PC-9 (cell line): ENCODE measurements around the gene ACKR2. TPM values are rescaled to one million over a fixed set of nuclear protein-coding genes. Genes with fewer than 3 reads are reported as not detected.
"Not testable (repeated sequence)": the region's sequence is repeated elsewhere in the genome, so short reads cannot be mapped to it uniquely, and the experiment has no call there.

Experiments used
- BruUV-seq: library from RNA; stranded (reverse); fragments of 400-500 nt; replicated peaks from 2 replicates; lab custom pipeline; 2021; lab: Mats Ljungman, UMichigan
- CTCF ChIA-PET: fragments of 300-600 bp; sonication (Branson Sonifier 250); formaldehyde crosslinking; loops from one replicate; lab custom pipeline; 2022; ENCODE audit warnings: antibody characterized with exemption; lab: Charles Lee
- POLR2A ChIA-PET: fragments of 300-600 bp; sonication (Branson Sonifier 250); formaldehyde crosslinking; loops from one replicate; lab custom pipeline; 2022; ENCODE audit warnings: antibody characterized with exemption; ENCODE audit not compliant: unreplicated experiment; lab: Charles Lee
- DNase-seq, 2 experiments: peaks; one replicate each; pipeline versions ENCODE4 v3.0.0 to v3.0.0-alpha.2; 2015 to 2022; ENCODE audit warnings: mixed read lengths in 1 of 2
- H2AFZ ChIP-seq: fragments of 200-600 bp; sonication (generic); 2 replicates; pipeline ENCODE4 v1.8.1; 2017; ENCODE audit warnings: antibody characterized with exemption
- H3F3A ChIP-seq: fragments of 200-600 bp; sonication (generic); 2 replicates; pipeline ENCODE4 v1.8.1; 2017; ENCODE audit warnings: antibody characterized with exemption, mild to moderate bottlenecking, low read depth; ENCODE audit not compliant: insufficient read depth
- H3K27ac ChIP-seq: fragments of 200-600 bp; sonication (generic); 2 replicates; pipeline ENCODE4 v1.6.1; 2016; ENCODE audit warnings: mixed run types
- H3K27me3 ChIP-seq: fragments of 200-600 bp; sonication (generic); 2 replicates; pipeline ENCODE4 v1.6.1; 2016; ENCODE audit warnings: low read depth, mixed run types; ENCODE audit not compliant: insufficient read depth
- H3K36me3 ChIP-seq: fragments of 200-600 bp; sonication (generic); 2 replicates; pipeline ENCODE4 v1.6.1; 2016; ENCODE audit warnings: low read depth, mixed run types
- H3K4me1 ChIP-seq: fragments of 200-600 bp; sonication (generic); replicated peaks from 2 replicates; pipeline ENCODE4 v1.6.1; 2016; ENCODE audit warnings: mixed run types; ENCODE audit not compliant: insufficient read depth
- H3K4me2 ChIP-seq: fragments of 200-600 bp; sonication (generic); 2 replicates; pipeline ENCODE4 v1.6.1; 2017; ENCODE audit warnings: mixed run types
- H3K4me3 ChIP-seq: fragments of 200-600 bp; sonication (generic); 2 replicates; pipeline ENCODE4 v1.6.1; 2016; ENCODE audit warnings: mixed run types
- H3K79me2 ChIP-seq: fragments of 200-600 bp; sonication (generic); 2 replicates; pipeline ENCODE4 v1.6.1; 2017; ENCODE audit warnings: low read depth, mixed run types
- H3K9me2 ChIP-seq: fragments of 200-600 bp; sonication (generic); 2 replicates; pipeline ENCODE4 v1.8.1; 2017; ENCODE audit warnings: mild to moderate bottlenecking; ENCODE audit not compliant: insufficient read depth
- H3K9me3 ChIP-seq: fragments of 200-600 bp; sonication (generic); 2 replicates; pipeline ENCODE4 v1.8.1; 2016; ENCODE audit warnings: low read depth; ENCODE audit not compliant: insufficient read depth
- H4K20me1 ChIP-seq: fragments of 200-600 bp; sonication (generic); 2 replicates; pipeline ENCODE4 v1.8.1; 2017; ENCODE audit not compliant: insufficient read depth
- EZH2 ChIP-seq: fragments of 200-600 bp; sonication (generic); IDR thresholded peaks from 2 replicates; pipeline ENCODE4 v1.8.0; 2017; ENCODE audit warnings: antibody characterized with exemption, low read depth
- intact Hi-C: fragments of 100-400 bp; cut with micrococcal nuclease; formaldehyde crosslinking; loops from one replicate; pipeline ENCODE4 v1.10.0; 2022; ENCODE audit not compliant: unreplicated experiment
- total RNA-seq: library from RNA; stranded (reverse); gene quantifications from 2 replicates; pipeline ENCODE4 v1.2.3, GENCODE V29; 2021
- TF ChIP-seq, protein P1 (sequence below): fragments of 200-600 bp; sonication (generic); conservative IDR thresholded peaks from 2 replicates; pipeline ENCODE4 v1.6.1; 2017; ENCODE audit warnings: mixed run types, antibody characterized with exemption, mild to moderate bottlenecking, moderate library complexity

The ACKR2 gene
- total RNA-seq, 1 experiment from 2014 or later, result 2.9 TPM

DNA sequence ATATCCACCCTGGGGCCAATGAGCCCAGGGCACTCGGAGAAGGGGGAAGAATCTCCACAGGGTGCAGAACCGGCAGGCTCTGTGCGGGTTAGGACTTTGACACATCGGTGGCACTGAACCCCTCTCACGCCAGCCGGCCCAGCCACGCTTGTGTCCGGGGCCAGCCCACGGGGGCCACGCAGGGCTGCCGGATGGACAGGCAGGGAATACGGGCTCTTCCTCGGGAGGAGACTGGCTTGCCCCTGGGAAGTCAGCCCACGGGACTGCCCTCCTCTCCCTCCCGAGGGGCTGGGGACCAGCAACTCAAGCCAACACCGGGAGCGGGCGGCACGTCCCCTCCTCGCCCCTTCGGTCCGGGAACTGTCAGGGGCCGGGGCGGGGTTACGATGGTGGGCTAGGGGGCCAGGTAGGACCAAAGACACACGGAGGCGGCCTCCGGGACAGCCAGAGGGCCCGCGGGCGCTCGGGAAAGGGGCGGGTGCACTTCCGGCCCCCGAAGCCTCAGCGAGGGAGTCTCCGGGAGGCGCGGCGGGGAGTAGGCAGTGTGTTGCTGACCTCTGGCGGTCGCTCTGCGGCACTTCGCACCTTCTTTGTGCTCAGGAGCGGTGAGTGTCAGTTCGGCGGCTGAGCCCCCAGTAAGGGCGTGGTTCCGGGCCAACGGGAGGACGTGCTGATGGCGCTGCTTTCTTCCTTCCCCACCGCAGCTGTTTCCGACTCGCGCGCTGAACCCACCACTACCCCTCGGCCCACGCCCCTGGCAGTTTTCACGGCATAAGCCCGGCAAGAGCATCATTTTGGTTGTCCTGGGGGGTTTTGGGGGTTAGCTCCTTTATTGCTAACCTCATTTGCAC lies 71.6 kb downstream of the ACKR2 start:
- Histone ChIP-seq H3K27ac (no peak overlapping the region), H3K4me3 (peak overlapping the region; percentile 32; the same call in 1 of the 2 replicates), H3F3A (no peaks in the 10 kb centered on the region; the same call in 1 of the 2 replicates), H3K27me3 (no peaks in the 10 kb centered on the region), H3K9me3 (no peaks in the 10 kb centered on the region), H2AFZ (0 out of 2 replicates have a peak overlapping the region, but pooled peaks have one; percentile 48), H3K9me2 (no peaks in the 10 kb centered on the region), H4K20me1 (no peaks in the 10 kb centered on the region), H3K79me2 (no peaks in the 10 kb centered on the region), H3K4me1 (peaks cover 4% of the 10 kb centered on the region; the same call in 1 of the 2 replicates), H3K36me3 (no peaks in the 10 kb centered on the region), H3K4me2 (peak overlapping the region; percentile 68)
- intact Hi-C loops, result loop anchor here (1.0 to 5.0 kb wide), 3 partner anchors 49 to 649 kb away; no protein-coding TSS in a partner anchor
- TF ChIP-seq, protein P1, sequence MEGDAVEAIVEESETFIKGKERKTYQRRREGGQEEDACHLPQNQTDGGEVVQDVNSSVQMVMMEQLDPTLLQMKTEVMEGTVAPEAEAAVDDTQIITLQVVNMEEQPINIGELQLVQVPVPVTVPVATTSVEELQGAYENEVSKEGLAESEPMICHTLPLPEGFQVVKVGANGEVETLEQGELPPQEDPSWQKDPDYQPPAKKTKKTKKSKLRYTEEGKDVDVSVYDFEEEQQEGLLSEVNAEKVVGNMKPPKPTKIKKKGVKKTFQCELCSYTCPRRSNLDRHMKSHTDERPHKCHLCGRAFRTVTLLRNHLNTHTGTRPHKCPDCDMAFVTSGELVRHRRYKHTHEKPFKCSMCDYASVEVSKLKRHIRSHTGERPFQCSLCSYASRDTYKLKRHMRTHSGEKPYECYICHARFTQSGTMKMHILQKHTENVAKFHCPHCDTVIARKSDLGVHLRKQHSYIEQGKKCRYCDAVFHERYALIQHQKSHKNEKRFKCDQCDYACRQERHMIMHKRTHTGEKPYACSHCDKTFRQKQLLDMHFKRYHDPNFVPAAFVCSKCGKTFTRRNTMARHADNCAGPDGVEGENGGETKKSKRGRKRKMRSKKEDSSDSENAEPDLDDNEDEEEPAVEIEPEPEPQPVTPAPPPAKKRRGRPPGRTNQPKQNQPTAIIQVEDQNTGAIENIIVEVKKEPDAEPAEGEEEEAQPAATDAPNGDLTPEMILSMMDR, result peak; percentile 75
- no peak for TF ChIP-seq EZH2
- POLR2A ChIA-PET, result no interaction called here
- DNase-seq, result peak; percentile 47 to 69
- BruUV-seq, result no TSS peak
- CTCF ChIA-PET, result interaction anchor here (0.8 kb wide), 1 partner anchor 52 kb away, joined by 3 read pairs; no protein-coding TSS in a partner anchor

DNA sequence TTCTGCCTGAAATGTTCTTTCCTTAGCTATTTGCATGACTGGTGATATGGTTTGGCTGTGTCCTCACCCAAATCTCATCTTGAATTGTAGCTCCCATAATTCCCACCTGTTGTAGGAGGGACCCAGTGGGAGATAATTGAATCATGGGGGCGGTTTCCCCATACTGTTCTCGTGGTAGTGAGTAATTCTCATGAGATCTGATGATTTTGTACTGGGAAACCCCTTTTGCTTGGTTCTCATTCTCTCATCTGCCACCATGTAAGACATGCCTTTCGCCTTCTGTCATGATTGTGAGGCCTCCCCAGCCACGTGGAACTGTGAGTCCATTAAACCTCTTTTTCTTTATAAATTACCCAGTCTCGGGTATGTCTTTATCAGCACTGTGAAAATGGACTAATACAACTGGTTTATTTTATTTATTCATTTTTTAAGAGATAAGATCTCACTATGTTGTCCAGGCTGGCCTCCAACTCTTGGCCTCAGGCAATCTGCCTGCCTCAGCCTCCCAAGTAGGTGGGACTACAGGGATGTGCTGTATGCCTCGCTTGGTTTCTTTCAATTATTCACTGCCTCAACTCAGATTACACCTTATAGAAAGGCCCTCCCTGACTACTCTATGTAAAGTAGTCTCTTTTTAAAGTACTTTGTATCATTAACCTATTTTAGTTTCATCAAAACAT lies 74.1 kb downstream of the ACKR2 start:
- DNase-seq, BruUV-seq, H3K4me3 ChIP-seq, CTCF ChIA-PET, H3K4me1 ChIP-seq, H3K79me2 ChIP-seq, H3K27ac ChIP-seq, H3K9me3 ChIP-seq, H3K4me2 ChIP-seq, POLR2A ChIA-PET, H3K27me3 ChIP-seq, H3K36me3 ChIP-seq, H4K20me1 ChIP-seq, H3K9me2 ChIP-seq, H2AFZ ChIP-seq, H3F3A ChIP-seq: not testable (repeated sequence)
- intact Hi-C loops, result loop anchor here (5.0 kb wide), 2 partner anchors 51 to 651 kb away; no protein-coding TSS in a partner anchor

DNA sequence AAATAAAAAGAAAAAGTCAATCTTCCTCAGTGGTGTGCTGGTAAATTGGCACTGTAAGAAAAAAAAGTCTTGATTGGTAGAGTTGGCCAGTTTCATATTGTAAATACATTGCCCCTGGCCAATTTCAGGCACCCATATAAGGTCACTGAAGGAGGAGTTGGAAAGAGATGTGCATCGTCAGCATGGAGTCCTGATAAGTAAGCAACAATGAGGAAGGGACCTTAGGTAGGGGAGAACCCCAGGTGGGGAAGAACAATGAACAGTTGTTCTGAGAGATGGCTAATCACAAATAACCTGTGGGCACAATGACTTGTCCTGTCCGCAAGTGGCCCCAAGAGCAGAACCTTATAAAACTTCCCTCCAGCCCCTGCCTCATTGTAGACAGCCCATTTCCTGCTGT lies 75.1 kb downstream of the ACKR2 start:
- H3K27ac ChIP-seq, result no peak overlapping the region
- intact Hi-C loops, result loop anchor here (5.0 kb wide), 2 partner anchors 52 to 652 kb away; no protein-coding TSS in a partner anchor
- BruUV-seq, result no TSS peak

More for the DNA sequence above, 75.1 kb downstream of the ACKR2 start:
- TF ChIP-seq EZH2, result no peak
- TF ChIP-seq, protein P1, result no peak
- Histone ChIP-seq H3K27me3 (no peaks in the 10 kb centered on the region), H4K20me1 (no peaks in the 10 kb centered on the region), H3K9me2 (no peaks in the 10 kb centered on the region), H3K4me1 (peaks cover 4% of the 10 kb centered on the region; the same call in 1 of the 2 replicates), H2AFZ (no peak overlapping the region), H3K4me3 (no peak overlapping the region), H3K4me2 (no peak overlapping the region), H3K9me3 (no peaks in the 10 kb centered on the region), H3K36me3 (no peaks in the 10 kb centered on the region), H3F3A (no peaks in the 10 kb centered on the region; the same call in 1 of the 2 replicates), H3K79me2 (no peaks in the 10 kb centered on the region)
- peak in 1 of 2 experiments; percentile 69 for DNase-seq
- CTCF ChIA-PET, result no interaction called here
- POLR2A ChIA-PET, result no interaction called here
